ENCODE results near the gene DACT2.
"Not testable (repeated sequence)": the region's sequence is repeated elsewhere in the genome, so short reads cannot be mapped to it uniquely, and the experiment has no call there.

DACT2 gene

GRCh38 chr6:168280020-168280898 is 39.3 kb downstream of the DACT2 start:
- DNase-seq = no peak

DNA sequence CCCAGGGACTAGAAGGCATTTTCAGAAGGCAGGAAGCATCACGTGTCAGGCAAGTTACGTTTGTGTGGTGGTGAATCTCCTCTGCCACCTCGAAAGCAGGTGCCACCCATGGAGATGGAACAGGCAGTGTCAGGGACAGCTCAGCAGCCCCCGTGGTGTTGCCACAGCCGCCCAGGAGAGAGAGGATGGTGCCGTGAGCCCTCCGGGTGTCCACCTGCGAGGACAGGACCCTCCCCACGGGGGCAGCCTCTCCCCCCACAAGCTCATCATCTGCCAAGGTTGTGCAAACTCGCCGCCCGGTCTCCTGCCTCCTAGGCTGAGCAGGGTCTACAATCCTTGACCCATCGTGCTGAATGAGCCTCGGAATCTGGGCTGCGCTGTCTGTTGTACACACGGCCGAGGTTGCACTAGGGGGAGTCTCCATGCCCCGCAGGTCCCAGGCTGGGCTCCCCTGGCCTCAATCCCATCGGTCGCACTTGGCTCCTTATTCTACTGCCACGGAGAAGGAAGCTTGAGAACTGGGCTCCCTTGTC is 40.1 kb downstream of the DACT2 start:
- no peak for DNase-seq

DNA sequence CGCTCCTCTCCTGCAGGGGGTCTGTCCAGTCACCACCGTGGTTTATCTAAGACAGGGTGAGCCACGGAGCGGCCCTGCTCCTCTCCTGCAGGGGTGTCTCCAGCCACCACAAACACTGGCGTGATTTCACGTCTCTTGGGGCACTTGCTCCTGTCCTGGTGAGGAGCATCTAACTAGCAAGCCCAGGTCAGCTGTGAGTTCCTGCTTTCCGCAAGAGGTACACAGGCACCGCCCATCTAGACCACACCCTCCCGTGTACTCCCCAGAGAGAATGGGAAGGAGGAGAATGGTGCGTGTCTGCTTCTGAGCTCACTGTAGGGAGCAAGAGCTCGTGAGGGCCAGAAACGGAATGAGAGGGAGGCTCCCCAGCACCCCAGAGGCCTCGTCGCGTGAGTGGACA is 40.7 kb downstream of the DACT2 start:
- no peak for DNase-seq

- no peak for DNase-seq
Observed at GRCh38 chr6:168277274-168277669, 42.3 kb downstream of the DACT2 start.

DNA sequence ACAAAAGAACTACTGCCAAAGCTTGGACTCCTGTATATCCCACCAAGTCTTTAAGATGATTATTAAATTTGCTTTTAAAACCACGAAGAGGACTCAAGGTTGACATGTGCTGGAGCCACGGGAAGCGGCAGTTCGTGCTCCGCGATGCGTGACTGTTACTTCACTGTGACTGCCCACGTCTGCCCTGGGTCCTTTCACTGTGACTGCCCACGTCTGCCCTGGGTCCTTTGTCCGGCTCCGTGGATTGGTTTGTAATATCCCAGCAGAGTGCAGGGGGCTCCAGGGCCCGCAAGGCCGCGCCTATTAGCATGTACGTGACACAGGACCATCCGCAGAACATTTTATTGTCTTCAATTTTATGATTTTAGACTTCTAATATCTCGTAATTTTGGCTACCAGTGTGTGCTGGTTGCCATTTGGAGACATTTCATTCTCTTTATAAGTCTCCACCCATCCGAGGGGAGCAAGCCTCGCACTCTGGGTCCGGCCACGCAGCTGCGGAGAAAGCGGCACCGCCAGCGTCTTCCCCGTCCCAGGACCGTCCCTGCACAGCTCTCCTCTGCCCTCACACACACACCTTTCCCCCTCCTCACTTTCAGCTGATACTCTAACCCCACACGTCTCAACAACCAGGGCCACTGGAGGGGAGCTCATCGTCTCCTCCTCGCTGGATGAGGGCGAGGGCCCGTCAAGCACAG is 42.9 kb downstream of the DACT2 start:
- no peak for DNase-seq

DNA sequence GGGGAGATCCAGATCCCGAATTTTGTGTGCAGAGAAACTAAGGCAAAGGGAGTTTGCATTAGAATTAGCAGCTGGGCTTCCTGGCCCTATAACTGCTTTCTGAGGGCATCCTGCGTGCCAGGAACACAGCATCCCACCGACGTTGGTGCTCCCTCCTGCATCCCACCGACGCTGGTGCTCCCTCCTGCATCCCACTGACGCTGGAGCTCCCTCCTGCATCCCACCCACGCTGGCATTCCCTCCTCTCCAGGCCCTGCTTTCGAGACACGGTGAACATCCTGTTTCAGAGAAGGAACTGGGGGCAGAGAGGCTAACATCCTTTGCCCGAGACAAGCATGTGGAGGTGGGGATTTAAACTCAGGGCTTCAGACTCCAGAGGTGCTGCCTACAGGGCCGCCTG is 44.4 kb downstream of the DACT2 start:
- DNase-seq = no peak

DNA sequence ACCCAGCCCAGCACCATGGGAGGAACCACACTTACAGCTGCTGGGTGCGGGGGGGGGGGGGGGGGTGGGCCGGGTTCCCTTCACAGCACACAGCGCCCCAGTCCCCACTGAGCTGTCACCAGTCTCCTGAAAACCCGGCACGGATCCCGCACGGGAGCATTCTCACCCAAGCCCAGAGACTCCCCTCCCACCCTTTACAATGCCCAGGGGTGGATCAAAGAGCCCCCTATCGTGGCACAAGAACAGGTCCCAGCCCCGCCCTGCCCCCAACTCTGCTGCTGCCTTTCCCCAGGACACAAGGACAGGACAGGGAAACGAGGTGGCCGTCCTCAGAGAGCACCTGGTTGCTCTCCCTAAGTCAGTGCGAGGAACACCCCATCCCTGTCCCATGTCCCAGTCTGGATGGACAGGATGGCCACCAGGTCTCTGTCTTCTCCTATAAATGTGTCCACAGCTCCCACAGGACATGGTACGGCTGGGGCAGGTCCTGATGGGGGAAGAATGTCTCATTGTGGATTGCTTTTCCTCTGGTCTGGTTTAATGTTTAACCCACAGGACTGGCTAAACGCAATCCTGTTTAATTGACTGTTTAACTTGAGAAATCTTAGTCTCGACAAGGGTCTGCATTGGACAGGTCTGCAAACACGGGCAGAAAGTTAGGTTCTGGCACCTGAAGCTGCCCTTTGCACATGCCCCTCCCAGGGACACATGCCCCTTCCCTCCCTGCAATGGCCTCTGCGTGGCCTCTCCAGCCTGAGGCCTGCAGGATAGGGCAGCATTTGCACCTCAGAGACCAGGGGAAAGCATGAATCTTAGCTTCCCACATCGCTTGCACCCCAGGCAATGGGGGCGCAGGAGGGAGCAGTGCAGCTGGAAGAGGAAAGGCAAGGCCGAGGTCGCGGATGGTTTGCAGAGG is 45.3 kb downstream of the DACT2 start:
- DNase-seq = no peak

DNA sequence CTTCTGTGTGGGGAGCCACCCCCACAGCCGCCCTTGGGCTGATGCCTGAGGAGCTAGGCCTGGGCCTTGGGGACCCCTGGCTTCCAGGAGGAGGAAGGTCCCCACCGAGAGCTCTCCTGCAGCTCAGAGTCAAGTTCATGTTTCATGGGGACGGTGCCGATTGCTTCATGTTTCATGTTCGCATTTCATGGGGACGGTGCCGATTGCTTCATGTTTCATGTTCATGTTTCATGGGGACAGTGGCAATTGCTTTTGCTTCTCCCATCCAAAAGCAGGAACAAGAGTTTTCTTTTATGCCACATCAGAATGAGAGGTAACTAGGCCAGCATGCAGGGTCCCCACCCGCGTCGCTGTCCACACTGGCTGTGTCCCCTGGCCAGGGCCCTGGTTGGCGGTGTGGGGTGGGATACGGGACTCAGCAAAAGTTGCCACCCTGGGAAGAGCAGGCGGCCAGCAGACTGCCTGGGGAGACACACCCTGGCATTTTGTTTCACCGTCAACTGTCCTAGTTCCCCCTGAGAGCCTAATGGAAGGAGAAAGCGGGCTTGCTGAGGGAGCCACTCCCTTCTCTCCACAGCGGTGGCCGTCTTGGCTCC is 46.0 kb downstream of the DACT2 start:
- no peak for DNase-seq

DNA sequence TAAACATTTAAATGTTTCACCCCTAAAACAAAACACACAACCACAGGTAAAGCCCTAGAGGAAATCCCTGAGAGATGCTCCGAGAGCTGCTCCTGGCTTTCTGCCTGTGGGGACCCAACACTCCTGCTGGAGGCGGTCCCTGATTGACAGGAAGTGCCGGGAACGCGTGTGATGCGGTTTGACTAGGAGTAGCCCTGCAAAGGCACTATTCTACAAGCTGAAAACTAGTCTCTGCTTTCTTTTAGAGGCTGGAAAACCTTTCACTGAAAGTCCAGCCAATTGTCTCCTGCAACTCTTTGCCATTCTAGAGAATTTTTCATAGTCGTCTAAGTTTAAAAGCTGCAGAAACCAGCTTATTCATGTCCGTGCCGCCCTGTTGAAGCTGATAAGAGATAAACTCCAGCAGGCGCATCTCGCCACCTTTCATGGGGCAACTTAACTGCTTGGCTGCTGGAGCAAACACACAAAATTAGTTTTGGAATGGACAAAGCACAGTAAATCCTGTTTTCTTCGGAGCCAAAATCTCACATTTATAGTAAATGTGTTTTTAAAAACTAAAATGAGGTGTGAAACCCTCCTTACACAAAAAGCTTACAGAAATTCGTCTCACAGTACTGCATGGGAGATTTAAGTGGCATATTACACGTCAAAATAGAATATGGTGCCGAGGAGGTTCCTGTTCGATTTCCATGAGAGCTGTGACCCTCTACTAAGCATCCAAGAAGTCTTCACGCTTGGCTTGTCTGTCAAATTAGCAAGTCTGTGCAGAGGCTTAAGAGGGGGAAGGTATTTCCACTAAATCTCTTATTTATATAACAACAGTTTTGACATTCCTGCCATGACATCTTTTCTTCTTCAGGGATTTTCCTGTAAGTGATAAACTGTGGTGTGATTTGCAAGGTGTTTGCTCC is 46.9 kb downstream of the DACT2 start:
- DNase-seq = no peak

GRCh38 chr6:168270274-168271172 is 49.1 kb downstream of the DACT2 start:
- no peak for DNase-seq

DNA sequence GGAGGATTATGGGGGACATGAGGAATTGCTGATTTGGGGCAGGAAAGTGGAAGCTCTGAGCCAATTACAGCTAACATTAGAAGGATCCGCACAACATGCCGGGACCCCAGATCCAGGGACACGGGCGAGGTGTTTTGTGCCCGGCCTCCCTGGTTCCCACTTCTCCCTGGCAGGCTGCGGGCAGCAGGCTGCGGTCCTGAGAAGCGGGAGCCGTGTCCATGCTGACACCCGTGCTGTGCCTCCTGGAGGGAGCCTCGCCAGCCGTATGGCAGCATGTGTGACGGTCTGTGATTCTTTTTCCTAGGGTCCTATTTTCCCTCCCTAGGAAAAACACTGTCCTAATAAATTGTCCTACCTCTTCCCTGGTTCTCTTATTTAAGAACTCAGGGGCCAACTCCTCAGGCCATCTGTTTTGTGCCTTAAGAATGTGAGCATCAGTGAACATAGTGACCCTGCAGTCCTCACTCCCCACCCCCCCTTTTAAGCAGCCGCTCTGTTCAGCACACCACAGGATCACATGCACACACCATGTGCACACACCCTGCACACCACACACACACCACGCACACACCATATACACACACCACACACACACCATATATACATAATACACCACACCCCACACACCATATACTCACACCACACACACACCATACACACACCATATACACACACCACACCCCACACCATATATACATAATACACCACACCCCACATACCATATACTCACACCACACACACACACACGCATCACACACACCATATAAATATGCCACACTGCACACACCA is 49.9 kb downstream of the DACT2 start:
- DNase-seq = no peak

- DNase-seq = no peak
Observed at GRCh38 chr6:168268755-168269154, 50.8 kb downstream of the DACT2 start.

DNA sequence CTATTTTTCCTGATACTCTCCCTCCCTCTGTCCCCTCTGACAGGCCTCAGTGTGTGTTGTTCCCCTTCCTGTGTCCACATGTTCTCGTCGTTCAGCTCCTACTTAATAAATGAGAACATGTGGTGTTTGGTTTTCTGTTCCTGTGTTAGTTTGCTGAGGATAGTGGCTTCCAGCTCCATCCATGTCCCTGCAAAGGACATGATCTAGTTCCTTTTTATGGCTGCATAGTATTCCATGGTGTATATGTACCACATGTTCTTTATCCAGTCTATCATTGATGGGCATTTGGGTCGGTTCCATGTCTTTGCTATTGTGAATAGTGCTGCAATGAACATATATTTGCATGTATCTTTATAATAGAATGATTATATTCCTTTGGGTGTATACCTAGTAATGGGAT is 51.8 kb downstream of the DACT2 start:
- DNase-seq = not testable (repeated sequence)

DNA sequence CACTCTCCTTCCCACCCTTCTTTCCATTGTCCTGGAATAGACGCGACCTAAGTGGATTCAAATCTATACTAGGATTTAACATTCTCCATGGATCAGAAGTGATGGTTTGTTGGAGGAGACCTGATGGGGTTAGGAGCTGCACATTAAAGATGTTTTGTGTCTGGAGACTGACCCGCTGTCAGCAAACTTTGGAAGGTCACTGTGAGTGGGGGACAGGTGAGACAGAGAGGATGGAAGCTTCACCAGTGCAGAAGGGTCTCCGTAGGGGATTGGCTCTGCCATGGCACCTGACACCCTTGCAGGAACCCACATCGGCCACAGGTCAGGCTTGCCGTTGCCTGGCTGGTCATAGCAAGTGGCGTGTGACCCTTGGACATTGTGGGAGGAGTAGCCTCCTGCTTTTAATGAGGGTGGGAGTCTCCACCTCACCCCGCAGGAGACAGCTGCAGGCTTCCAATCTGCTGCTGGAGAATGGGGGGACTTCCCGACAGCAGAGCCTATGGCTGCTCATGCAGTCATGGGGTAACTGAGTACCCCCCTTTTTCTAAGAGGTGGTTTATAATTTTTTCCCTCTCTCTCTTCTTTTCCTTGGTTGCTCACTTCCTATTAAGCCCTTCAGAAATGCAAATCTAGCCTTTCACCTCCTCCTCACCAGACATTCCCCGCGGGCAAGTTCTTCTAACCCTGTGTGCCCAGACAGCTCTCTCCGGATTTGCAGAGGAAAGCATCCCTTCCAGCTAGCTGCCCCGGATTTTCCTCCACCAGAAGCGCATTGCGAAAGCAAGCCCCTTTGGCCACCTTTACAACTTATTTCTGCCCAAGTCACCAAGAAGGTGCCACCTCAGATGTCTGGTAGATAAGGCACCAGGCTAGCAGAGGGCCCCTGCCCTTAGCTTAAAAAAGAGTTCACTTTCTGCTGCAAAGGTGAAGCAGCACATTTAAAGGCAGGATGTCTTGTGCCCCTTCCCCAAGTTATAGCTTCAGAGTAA is 53.5 kb downstream of the DACT2 start:
- DNase-seq = no peak

DNA sequence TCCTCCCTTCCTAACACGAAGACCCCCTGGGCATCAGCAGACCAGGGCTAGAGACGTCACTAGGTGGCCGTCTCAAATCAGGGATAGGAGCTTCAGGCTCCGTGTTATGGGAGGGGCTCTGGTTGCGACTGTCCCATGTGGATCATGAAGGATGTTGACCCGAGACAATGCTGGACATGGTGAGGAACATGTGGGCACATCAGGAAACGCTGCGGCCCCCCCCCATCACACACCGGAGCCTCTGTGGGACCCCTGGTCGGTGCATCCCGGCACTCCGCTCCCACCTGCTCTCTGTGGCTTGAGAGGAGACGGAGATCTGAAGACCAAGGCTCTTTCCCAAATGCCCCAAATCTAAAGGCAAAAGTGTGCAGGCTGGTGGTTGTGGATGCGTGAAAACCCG is 54.2 kb downstream of the DACT2 start:
- DNase-seq = no peak

- no peak for DNase-seq
Observed at GRCh38 chr6:168264593-168265335, 54.8 kb downstream of the DACT2 start.

GRCh38 chr6:168263351-168263905 is 56.1 kb downstream of the DACT2 start:
- DNase-seq = no peak
